COLO668 (cell line): Measurements from ENCODE around the gene MCC.
A peak's percentile ranks its signal among the peaks of the same experiment; 100 is the strongest.
"Not testable (repeated sequence)": the region's sequence is repeated elsewhere in the genome, so short reads cannot be mapped to it uniquely, and the experiment has no call there.

Experiments used
- DNase-seq: peaks from one replicate; lab custom pipeline; 2025; ENCODE audit not compliant: unreplicated experiment; lab: John Stamatoyannopoulos, UW

The MCC gene

GRCh38 chr5:113427871-113428574 is 60.2 kb downstream of the MCC start:
- no peak for DNase-seq

GRCh38 chr5:113425909-113426308 is 62.3 kb downstream of the MCC start:
- no peak for DNase-seq

GRCh38 chr5:113421693-113422092 is 66.6 kb downstream of the MCC start:
- no peak for DNase-seq

DNA sequence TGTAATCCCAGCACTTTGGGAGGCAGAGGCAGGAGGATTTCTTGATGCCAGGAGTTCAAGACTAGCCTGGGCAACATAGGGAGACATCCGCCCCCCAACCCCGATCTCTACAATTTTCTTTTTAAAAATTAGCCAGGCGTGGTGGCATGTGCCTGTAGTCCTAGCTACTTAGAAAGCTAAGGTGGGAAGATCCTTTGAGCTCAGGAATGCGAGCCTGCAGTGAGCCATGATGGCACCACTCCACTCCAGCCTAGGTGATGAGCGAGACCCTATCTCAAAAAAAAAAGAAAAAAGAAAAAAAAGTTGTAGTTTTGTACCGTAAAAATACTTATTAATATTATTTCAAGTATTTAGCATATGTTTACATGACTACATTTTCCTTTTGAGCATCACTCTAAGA is 82.7 kb downstream of the MCC start:
- DNase-seq: no peak

DNA sequence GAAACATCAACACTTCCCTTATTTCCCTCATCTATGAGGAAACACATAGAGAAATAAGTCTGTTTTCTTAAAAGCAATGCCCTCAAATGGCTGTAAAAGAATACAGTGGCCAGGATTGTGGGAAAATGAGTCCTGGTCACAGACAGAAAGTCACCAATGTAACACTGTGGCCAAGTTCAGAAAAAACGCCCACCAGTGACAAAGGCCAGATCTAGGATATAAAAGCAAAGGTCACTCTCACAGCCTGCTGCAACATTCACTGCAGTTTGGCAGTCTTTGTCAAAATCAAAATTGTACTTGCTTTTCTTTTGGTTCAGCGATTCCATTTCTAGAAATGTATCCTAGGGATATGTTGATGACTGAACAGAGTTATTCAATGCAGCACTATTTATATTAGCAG is 84.0 kb downstream of the MCC start:
- no peak for DNase-seq

GRCh38 chr5:113397986-113398385 is 90.3 kb downstream of the MCC start:
- not testable (repeated sequence) for DNase-seq

DNA sequence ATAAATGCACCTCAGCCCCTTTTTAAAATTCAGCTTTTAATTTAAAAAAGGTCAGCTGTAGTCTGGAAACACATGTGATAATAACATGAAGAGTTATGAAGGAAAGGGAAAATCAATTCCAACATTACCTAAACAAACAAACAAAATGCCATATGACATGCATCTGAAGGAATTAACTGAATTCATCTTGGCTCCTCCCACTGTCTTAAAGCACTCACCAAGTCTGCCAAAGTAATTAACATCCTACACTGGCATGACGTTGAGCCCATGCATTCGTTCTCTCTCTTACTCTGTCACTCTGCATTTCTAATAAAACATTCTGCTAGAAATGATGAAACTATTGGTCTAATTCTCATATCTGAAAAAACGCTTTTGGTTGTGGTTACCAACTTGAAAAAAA is 91.2 kb downstream of the MCC start:
- DNase-seq: no peak

DNA sequence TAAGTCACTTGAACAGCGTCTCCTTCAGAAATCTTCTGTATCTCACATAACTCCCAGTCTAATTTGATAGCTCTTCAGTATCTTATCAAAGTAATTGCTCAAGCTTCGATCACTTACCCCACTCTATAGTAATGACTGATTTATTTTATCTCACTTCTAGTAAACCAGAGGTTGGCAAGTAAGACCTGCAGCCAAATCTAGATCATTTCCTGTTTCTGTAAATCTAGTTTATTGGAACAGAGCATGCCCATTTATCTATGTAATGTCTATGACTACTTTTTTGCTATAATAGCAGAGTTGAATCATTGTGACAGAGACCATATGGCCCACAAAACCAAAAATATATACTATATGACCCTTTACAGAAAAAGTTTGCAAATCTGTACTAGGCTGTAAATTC is 93.6 kb downstream of the MCC start:
- DNase-seq: no peak

DNA sequence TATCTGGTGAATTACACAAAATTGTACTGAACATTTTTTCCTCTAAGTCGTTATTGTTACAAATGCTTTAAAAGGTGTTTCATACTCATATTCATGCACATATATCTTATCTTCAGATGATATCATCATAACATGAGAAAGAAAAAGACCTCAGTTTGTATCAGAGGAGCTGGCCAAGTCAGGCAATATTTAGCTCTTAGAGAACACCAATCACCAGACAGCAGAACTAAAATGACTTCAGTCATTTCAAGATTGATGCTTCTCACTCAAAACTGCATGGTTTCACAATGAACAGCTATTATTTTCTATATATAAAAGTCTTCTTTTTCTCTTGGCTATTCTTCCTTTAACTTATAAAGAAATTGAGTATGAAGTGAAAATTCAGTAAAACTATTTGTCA is 98.0 kb downstream of the MCC start:
- DNase-seq: no peak

DNA sequence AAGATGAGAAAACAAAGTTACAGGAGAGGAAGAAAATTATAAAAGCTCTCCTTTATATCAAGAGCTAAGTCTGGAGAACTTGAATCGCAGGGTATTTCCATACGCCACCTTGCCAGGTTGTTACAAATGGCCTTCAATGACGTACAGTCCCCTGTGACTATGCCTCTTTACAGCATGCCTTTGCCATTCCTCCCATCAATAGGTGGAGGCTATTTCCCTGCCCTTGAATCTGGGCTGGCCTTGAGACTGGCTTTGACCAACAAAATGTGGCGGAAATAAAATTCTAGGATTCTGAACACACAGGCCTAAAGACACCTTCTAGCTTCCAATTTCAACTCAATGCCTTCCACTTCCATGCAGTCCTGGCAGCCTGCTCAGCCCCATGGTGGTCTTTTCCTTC is 99.1 kb downstream of the MCC start:
- DNase-seq: no peak

DNA sequence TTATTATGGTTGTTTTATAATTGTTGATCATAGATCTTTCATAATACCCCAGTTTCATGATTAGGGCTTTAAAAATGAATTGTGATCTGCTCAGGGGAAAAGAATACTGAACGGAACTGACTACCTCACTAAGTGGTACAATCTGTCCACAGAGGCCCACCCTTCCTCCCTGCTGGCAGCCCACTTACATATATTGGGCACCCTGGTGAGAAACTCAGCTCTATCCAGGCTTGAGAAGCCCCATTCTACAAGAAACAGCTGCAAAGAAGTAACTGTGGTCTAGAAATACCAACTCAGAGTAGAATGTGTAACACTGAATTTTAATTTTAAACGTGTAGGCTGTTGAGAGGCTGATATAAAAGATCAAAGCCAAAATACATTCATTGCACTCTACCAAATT is 100.4 kb downstream of the MCC start:
- DNase-seq: no peak

DNA sequence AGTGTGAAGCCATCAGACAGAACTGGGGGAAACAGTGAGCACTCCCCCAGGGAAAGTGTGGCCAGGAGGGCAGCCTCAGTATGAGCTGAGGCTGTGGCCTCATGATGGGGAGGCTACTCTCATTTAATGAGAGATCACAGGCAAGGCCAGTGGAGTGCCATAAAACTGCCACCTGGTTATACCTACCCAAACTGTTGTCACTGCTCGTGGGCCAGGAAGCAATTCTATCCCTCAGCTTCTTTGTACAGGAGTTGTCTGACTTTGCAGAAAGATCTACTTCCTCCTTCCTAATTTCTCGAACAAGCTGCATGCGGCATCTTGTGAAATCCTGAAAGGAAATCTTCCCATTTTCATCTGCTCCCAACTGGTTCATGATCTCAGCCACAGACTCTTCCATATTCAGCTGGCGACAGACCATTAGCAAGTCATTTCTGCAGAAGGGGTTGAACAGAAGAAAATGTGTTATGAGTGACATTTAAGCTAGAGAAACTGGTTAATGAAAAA is 103.4 kb downstream of the MCC start:
- no peak for DNase-seq

GRCh38 chr5:113382731-113383130 is 105.5 kb downstream of the MCC start:
- no peak for DNase-seq

GRCh38 chr5:113381791-113382190 is 106.5 kb downstream of the MCC start:
- DNase-seq: no peak

DNA sequence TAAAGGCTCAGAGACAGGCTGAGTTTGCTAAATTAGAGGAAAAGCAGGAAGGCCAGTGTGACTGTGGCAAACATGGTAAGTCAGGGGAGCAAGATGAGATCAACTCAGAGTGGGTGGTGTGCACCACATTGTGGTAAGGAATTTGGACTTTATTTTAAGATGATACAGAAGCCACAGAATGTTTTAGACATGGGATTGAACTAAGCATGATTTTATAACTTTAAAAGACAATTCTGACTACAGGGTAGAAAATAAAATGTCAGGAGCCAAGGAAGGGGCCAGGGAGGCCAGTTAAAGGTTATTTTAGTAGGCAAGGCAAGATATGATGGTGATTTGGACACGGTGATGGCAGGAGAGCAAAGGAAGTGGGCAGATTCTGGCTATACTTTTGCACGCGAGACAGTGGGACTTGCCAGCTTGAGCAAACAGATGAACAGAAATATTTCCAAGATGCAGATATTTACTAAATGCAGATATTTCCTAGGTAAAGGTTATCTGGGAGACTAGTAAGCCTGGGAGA is 107.4 kb downstream of the MCC start:
- DNase-seq: no peak

DNA sequence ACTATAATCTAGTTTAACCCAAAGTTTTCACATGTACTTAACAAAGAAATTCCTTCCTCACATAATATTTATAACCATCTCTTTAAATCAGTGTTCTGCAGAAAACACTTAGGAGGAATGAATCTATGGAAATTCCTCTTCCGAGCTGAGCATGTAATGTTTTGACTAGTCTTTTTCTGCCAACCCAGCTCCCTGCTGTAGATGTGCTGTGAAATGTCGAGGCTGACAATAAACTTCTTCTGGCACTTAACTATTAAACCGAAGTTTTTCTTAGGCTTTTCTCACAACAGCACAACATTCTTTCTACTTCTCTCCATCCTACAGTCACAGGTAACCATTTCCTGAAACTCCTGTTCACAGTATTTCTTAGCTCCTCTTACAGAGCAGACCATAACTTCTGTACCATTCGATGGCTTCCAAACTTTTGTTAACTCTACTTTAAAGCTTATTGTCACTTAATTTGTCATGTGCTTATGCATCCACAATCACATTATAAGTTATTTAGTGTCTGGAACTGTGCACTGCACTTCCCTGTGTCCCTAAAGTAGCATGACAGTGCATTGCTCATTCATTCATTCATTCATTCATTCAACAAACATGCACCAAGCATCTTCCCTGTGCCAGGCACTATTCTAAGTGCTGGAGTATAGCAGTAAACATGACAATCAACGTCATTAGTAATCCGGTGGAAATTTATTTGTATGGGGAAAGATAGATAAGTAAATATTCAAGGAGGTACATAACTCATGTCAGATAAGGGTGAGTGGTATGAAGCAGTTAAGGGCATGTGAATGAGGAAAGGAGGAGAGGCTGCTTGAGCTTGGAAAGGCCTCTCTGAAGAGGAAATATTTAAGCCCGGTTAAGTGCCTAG is 108.1 kb downstream of the MCC start:
- no peak for DNase-seq

DNA sequence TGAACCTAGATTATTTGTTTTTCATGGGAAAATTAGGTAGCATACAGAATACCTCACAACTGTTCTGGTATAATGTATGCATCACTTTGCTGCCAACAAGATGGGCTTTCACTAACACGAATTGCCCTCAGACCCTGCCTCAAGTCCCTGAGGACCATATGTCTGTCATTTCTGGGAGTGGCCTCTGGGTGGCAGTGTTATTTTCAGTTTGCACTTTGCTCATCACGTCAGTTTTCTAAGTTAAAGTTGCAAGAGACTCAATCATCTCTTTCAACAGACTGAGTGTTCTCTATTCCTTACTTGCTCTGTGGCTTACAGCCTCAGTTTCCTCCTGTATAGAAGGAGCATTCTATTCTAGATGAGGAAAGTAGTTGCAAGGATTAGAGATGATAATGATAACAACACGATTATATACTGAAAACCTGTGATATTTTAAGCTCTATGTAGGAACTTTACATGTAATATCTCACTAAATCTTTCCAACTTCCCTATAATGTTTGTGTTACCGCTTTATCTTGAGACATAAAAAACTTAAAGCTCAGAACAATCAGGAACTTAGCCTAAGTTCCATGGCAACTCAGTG is 109.2 kb downstream of the MCC start:
- DNase-seq: peak; percentile 11

DNA sequence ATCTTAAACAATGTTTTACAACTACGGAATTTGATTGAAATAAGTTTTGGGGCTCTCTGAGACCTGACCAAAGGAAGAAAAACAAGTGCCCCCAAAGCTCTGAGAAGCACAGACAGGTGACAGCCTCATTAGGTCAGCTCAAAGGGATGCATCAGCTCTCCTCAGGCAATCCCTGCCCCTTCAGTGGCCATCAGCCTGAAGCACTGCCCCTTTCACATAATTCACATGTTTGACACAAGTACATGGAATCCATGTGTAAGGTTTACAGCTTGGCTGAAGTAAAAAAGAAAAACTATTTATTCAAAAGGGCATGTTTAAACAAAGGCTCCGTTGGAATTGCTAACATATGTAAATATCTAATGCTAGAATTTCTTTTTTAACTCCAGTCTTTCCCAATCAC is 109.7 kb downstream of the MCC start:
- no peak for DNase-seq

DNA sequence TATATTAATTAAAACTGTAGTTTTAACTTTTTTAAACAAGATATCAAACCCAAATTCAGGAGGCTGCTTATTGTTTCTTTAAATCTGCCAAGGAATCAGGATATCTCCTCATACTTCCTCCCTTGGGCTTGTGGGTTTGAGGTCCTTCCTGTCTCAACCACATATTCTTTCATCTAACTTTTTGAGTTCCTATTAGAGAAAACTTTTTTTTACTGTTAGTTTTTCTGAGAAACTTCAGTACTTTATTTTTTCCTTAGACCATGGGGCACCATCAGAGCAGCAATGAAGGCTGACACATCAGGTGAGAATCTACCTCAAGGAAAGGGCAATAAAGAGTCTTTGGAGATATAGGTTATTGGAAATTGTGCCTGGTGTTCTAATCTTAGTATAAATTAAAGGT is 110.2 kb downstream of the MCC start:
- no peak for DNase-seq

- no peak for DNase-seq
Measured at GRCh38 chr5:113376640-113377039, 111.6 kb downstream of the MCC start.

- no peak for DNase-seq
Measured at GRCh38 chr5:113375480-113376060, 112.7 kb downstream of the MCC start.
